ENCODE measurements around the gene PTPRD.

PTPRD gene

GRCh38 chr9:8391566-8391965, 2221.2 kb downstream of the PTPRD start:
- DNase-seq (ENCODE audit: low spot score), result no peak
- TF ChIP-seq CTCF (IDR thresholded peaks at IDR 0.05; ENCODE audit: extremely low read depth, missing control alignments), result no peak

GRCh38 chr9:8391132-8391531, 2221.7 kb downstream of the PTPRD start:
- DNase-seq (ENCODE audit: low spot score), result no peak
- no peak for TF ChIP-seq CTCF (IDR thresholded peaks at IDR 0.05; ENCODE audit: extremely low read depth, missing control alignments)

- DNase-seq (ENCODE audit: low spot score), result no peak
- no peak for TF ChIP-seq CTCF (IDR thresholded peaks at IDR 0.05; ENCODE audit: extremely low read depth, missing control alignments)
These were observed 2222.2 kb downstream of the PTPRD start for GRCh38 chr9:8390571-8390970.

GRCh38 chr9:8389531-8389930, 2223.3 kb downstream of the PTPRD start:
- DNase-seq (ENCODE audit: low spot score), result no peak
- TF ChIP-seq CTCF (IDR thresholded peaks at IDR 0.05; ENCODE audit: extremely low read depth, missing control alignments), result no peak

GRCh38 chr9:8388132-8388531, 2224.7 kb downstream of the PTPRD start:
- no peak for DNase-seq (ENCODE audit: low spot score)

GRCh38 chr9:8384091-8384490, 2228.7 kb downstream of the PTPRD start:
- DNase-seq (ENCODE audit: low spot score), result no peak
- TF ChIP-seq CTCF (IDR thresholded peaks at IDR 0.05; ENCODE audit: extremely low read depth, missing control alignments), result no peak

More at GRCh38 chr9:8388132-8388531, 2224.7 kb downstream of the PTPRD start:
- TF ChIP-seq CTCF (IDR thresholded peaks at IDR 0.05; ENCODE audit: extremely low read depth, missing control alignments), result no peak

GRCh38 chr9:8382777-8383527, 2229.8 kb downstream of the PTPRD start:
- TF ChIP-seq CTCF (IDR thresholded peaks at IDR 0.05; ENCODE audit: extremely low read depth, missing control alignments), result no peak
- no peak for DNase-seq (ENCODE audit: low spot score)

Measured in GM20000 (cell line).